ENCODE results near the gene ZMAT2. TPM values are rescaled to one million over a fixed set of nuclear protein-coding genes. Genes with fewer than 3 reads are reported as not detected.

Gene ZMAT2
- 80.7 to 116 TPM (median 88.0 TPM) in 5 replicates for total RNA-seq (2022; extraction: Qiagen RNA extraction)

GRCh38 chr5:140700177-140701144 is at the start of gene ZMAT2:
Gene ZMAT2, plus strand, starts transcription at chr5:140700447. Its CDS starts 14 bp downstream, at chr5:140700461.

DNA sequence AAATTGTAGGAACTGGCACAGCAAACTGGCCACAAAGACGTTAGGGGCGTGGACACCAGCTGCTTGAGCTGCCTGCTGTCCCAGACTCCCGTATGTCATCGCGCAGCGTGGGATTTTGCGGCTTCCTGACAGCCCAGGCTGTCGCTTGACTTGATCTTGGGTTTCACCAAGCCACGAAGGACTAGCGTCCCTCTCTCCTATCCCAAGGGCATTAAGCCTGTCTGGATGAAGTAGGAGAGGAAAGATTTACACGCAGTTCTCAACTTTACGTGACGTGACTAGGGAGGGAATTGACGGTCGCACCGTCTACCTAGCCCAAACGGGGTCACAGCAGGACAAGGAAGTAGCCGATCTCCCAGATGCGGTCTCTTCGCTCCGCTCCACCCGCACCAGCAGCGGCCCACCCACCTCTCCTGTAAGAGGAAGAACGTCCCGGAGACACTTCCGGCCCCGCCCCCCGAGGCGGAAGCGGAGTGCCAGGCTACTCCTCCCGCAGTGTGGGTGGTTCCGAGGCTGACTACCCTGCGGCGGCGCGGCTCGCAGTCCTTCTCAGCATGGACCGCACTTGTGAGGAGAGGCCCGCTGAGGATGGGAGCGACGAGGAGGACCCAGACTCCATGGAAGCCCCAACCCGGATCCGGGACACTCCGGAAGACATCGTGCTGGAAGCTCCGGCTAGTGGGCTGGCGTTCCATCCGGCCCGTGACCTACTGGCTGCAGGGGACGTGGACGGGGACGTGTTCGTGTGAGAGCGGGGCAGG is 35.7 kb upstream of the ZMAT2 start, which contains the start of gene WDR55:
Gene WDR55 (plus strand): TSS at position 546 of the 761 bp plus-strand sequence. CDS start 9 bp downstream, at position 555.

DNA sequence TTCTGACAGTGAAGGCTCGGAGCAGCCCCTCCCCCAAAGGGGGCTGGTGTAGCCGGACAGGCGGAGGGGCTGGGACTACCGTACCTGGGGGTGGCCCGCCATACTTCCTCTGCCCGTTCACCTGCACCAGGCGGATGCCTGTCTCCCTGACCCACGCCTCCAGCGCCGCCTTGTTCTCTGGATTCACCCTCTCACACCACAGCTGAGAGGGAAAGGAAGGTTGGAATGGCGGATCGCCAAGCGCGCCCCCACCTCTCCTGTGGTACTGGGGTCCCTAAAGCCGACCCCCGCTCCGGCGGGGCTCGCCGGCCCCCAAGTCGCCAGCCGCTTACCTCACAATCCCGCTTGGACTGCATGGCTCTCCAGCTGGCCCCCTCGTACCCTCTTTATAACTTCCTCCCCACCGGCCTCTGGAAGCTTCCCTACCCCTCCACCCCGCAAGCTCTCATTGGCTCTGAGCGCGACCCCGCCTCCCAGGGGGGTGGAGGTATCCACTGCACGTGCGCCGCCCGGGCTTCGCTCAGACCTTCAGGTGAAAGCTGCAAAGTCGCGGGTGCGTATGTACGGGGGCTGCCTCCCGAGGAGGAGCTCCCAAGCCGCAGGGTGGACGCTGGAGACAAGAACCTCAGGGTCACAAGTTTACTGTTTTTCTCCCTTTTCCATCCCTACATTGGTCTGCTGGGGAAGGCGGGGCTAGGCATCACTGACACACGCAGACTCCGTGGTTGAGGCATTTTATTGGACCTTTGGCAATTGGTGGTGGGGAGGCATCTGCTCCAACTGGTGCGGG is 26.9 kb upstream of the ZMAT2 start, which contains the start of gene DND1:
Gene DND1 (minus strand): TSS at position 390 of the 790 bp plus-strand sequence. CDS start 34 bp downstream, at position 356.

GRCh38 chr5:140690941-140691924 is 9.0 kb upstream of the ZMAT2 start, which contains the start of the genes HARS1 and HARS2:
Gene HARS1, minus strand, starts transcription at chr5:140691370. Its CDS starts 66 bp downstream, at chr5:140691304.
Gene HARS2, plus strand, starts transcription at chr5:140691455. Its CDS starts 194 bp downstream, at chr5:140691649.

Other genes starting within 250 kb of the ZMAT2 start
- 1.3 to 2.8 TPM (median 1.9 TPM) in 5 replicates for gene EIF4EBP3, start 152.8 kb upstream of the ZMAT2 start, total RNA-seq (2022; extraction: Qiagen RNA extraction)
- 38.4 to 48.2 TPM (median 43.4 TPM) in 5 replicates for gene SRA1, start 143.0 kb upstream of the ZMAT2 start, total RNA-seq (2022; extraction: Qiagen RNA extraction)
- 3.9 to 7.5 TPM (median 6.1 TPM) in 5 replicates for gene APBB3, start 135.8 kb upstream of the ZMAT2 start, total RNA-seq (2022; extraction: Qiagen RNA extraction)
- 74.1 to 79.0 TPM (median 75.3 TPM) in 5 replicates for gene SLC35A4, start 135.6 kb upstream of the ZMAT2 start, total RNA-seq (2022; extraction: Qiagen RNA extraction)
- 3.4 to 4.7 TPM (median 4.3 TPM) in 5 replicates for gene CD14, start 67.3 kb upstream of the ZMAT2 start, total RNA-seq (2022; extraction: Qiagen RNA extraction)
- gene TMCO6, start 61.0 kb upstream of the ZMAT2 start, total RNA-seq (2022; extraction: Qiagen RNA extraction): 8.4 to 14.4 TPM (median 13.0 TPM) in 5 replicates
- gene NDUFA2, start 52.8 kb upstream of the ZMAT2 start, total RNA-seq (2022; extraction: Qiagen RNA extraction): 113 to 119 TPM (median 117 TPM) in 5 replicates
- gene IK, start 52.6 kb upstream of the ZMAT2 start, total RNA-seq (2022; extraction: Qiagen RNA extraction): 86.3 to 123 TPM (median 89.1 TPM) in 5 replicates
- gene WDR55, start 35.5 kb upstream of the ZMAT2 start, total RNA-seq (2022; extraction: Qiagen RNA extraction): 27.2 to 30.4 TPM (median 27.7 TPM) in 5 replicates
- 0.66 to 1.0 TPM (median 0.88 TPM) in 5 replicates for gene DND1, start 26.9 kb upstream of the ZMAT2 start, total RNA-seq (2022; extraction: Qiagen RNA extraction)
- 70.9 to 83.6 TPM (median 77.9 TPM) in 5 replicates for gene HARS1, start 9.1 kb upstream of the ZMAT2 start, total RNA-seq (2022; extraction: Qiagen RNA extraction)
- 34.5 to 42.6 TPM (median 36.4 TPM) in 5 replicates for gene HARS2, start 9.0 kb upstream of the ZMAT2 start, total RNA-seq (2022; extraction: Qiagen RNA extraction)
- 0.06 to 0.23 TPM (median 0.14 TPM) in 5 replicates for gene PCDHA1, start 85.7 kb downstream of the ZMAT2 start, total RNA-seq (2022; extraction: Qiagen RNA extraction)
- 0.10 TPM in 1 of 5 replicates, not detected in the others for gene PCDHA2, start 94.4 kb downstream of the ZMAT2 start, total RNA-seq (2022; extraction: Qiagen RNA extraction)
- 0.71 to 1.1 TPM (median 0.99 TPM) in 5 replicates for gene PCDHA3, start 100.6 kb downstream of the ZMAT2 start, total RNA-seq (2022; extraction: Qiagen RNA extraction)
- gene PCDHA4, start 106.6 kb downstream of the ZMAT2 start, total RNA-seq (2022; extraction: Qiagen RNA extraction): 1.5 to 1.8 TPM (median 1.7 TPM) in 5 replicates
- 0.64 to 0.87 TPM (median 0.77 TPM) in 5 replicates for gene PCDHA5, start 121.2 kb downstream of the ZMAT2 start, total RNA-seq (2022; extraction: Qiagen RNA extraction)
- gene PCDHA6, start 127.5 kb downstream of the ZMAT2 start, total RNA-seq (2022; extraction: Qiagen RNA extraction): 0.06 to 0.08 TPM in 2 of 5 replicates, not detected in the others
- gene PCDHA7, start 133.8 kb downstream of the ZMAT2 start, total RNA-seq (2022; extraction: Qiagen RNA extraction): 0.09 to 0.15 TPM (median 0.12 TPM) in 4 of 5 replicates, not detected in the other
- 0.05 to 0.07 TPM (median 0.06 TPM) in 4 of 5 replicates, not detected in the other for gene PCDHA8, start 140.7 kb downstream of the ZMAT2 start, total RNA-seq (2022; extraction: Qiagen RNA extraction)
- 0.02 TPM in 1 of 5 replicates, not detected in the others for gene PCDHA9, start 147.9 kb downstream of the ZMAT2 start, total RNA-seq (2022; extraction: Qiagen RNA extraction)
- gene PCDHA10, start 155.4 kb downstream of the ZMAT2 start, total RNA-seq (2022; extraction: Qiagen RNA extraction): 0.01 to 0.06 TPM (median 0.03 TPM) in 4 of 5 replicates, not detected in the other
- gene PCDHA11, start 168.5 kb downstream of the ZMAT2 start, total RNA-seq (2022; extraction: Qiagen RNA extraction): 0.04 to 0.08 TPM (median 0.06 TPM) in 4 of 5 replicates, not detected in the other
- gene PCDHA12, start 174.9 kb downstream of the ZMAT2 start, total RNA-seq (2022; extraction: Qiagen RNA extraction): 2.8 to 3.2 TPM (median 3.0 TPM) in 5 replicates
- gene PCDHA13, start 181.7 kb downstream of the ZMAT2 start, total RNA-seq (2022; extraction: Qiagen RNA extraction): 0.05 to 0.06 TPM in 2 of 5 replicates, not detected in the others
- 1.6 to 2.3 TPM (median 2.0 TPM) in 5 replicates for gene PCDHAC1, start 225.9 kb downstream of the ZMAT2 start, total RNA-seq (2022; extraction: Qiagen RNA extraction)